DMS53 (cell line): ENCODE data around the gene LRP1B.

Source experiments
- DNase-seq: peaks from one replicate; lab custom pipeline; 2025; lab: John Stamatoyannopoulos, UW

Gene LRP1B

DNA sequence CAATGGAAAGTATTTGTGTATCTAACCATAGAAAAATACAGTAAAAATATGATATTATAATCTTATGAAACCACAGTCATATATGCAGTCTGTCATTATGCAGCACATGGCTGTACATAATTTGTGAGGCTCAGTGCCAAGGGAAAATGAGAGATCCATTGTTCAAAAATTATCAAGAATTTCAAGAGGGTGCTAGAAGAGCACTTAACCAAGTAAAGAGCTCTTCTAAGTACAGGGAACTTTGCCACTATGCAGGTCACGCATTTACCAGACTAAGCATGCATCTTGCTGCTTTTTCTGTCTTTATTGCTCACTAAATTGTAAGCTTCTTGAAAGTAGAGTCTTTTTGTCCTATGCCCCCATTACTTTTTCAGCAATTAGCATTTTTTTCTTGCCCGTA is 438.0 kb downstream of the LRP1B start:
- peak; percentile 24 for DNase-seq

DNA sequence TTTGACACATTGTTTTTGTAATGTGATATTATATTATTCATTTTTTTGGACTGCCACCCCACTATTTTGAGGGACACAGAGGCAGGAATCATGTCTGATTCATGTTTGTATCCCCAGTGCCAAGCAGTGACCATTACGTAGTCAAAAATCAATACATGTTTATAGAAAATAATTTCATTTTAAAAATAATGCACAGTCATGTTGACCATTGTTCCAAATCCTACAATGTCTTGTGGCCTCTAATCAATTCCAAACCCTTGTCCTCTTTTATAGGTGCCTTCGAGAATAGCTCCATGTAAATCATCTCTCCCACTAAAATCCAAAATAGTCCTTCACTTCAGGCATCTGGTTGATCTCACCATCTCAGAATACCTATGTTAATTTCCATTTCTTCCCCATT is 454.7 kb downstream of the LRP1B start:
- no peak for DNase-seq

GRCh38 chr2:141666191-141666590 is 464.6 kb downstream of the LRP1B start:
- DNase-seq, result no peak

DNA sequence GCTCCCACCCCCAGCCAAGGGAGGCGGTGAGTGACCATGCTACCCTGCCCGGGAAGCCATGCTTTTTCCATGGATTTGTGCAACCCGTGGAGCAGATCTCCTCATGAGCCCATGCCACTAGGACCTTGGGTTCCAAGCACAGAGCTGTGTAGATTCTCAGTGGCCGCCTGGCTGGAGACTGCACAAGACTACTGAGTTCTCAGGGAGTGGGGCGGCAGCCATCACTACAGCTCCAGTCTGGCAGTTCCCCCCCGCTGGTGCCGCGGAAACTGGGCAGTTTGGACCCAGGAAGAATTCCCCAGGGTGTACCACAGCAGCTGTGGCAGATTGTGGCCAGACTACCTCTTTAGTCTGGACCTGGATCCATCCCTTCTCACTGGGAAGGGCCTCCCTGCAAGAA is 470.6 kb downstream of the LRP1B start:
- DNase-seq, result no peak

DNA sequence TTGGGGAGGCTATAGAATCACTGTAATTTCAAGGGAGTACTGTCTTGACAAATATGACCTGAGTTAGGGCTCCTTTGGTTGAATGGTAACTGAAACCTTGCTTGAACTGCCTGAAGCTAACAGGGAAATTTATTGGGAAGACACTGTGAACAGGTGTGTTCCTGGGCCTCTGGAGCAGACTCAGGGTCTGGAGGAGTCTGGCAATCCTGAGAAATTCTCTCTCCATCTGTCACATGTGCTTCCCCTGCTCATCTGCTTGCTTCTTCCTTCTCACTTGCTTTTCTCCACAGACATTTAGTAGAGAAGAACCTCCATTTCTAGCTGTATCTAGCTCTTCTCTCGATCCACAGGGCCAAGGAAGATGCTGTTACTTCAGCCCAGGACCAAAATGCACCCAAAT is 476.5 kb downstream of the LRP1B start:
- no peak for DNase-seq

- DNase-seq, result no peak
These were observed 477.6 kb downstream of the LRP1B start for GRCh38 chr2:141653184-141653583.

- no peak for DNase-seq
These were observed 478.5 kb downstream of the LRP1B start for GRCh38 chr2:141652308-141652707.

- no peak for DNase-seq
These were observed 483.5 kb downstream of the LRP1B start for GRCh38 chr2:141647353-141647752.

DNA sequence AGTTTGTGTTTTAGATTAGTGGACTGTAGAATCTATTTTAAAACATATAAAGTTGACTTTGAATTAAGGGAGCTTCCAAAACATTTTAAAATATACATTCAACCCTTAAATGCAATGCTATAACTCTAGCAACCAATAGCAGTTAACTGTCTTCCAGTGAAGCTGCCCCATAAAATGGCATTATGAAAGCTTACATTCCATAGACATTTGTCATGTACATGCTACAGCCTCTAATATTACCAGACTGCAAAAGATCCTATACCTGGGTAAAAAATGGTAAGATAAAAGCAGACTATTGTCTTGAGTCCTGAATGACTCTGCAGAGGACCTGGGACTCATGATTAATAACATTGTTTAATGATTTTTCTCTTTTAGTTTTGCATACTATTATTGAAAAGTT is 489.4 kb downstream of the LRP1B start:
- no peak for DNase-seq

- DNase-seq, result no peak
These were observed 491.0 kb downstream of the LRP1B start for GRCh38 chr2:141639809-141640208.

- DNase-seq, result no peak
These were observed 497.7 kb downstream of the LRP1B start for GRCh38 chr2:141633132-141633531.

- DNase-seq, result no peak
These were observed 500.3 kb downstream of the LRP1B start for GRCh38 chr2:141630407-141630930.

- no peak for DNase-seq
These were observed 510.4 kb downstream of the LRP1B start for GRCh38 chr2:141620372-141620771.

DNA sequence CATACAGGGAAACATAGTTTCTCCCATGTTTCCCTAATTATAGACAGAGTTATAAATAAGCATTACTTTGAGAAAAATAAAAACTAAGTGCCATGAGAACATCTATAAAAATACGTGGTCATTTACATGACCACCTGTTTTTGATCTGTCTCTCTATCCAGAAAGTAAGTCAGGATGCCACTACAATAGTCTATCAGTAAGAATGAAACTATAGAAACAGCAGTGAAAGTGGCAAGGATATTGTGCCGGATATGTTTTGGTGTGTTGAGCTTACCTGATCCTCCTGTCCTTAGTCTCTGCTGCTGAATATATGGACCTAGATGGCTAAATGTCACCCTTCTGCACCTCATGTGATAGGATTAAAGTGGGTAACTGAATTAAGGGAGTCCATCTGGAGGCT is 512.4 kb downstream of the LRP1B start:
- no peak for DNase-seq

GRCh38 chr2:141611981-141612380 is 518.8 kb downstream of the LRP1B start:
- DNase-seq, result no peak

GRCh38 chr2:141611176-141611571 is 519.6 kb downstream of the LRP1B start:
- DNase-seq, result no peak

GRCh38 chr2:141610564-141611175 is 520.1 kb downstream of the LRP1B start:
- DNase-seq, result no peak

DNA sequence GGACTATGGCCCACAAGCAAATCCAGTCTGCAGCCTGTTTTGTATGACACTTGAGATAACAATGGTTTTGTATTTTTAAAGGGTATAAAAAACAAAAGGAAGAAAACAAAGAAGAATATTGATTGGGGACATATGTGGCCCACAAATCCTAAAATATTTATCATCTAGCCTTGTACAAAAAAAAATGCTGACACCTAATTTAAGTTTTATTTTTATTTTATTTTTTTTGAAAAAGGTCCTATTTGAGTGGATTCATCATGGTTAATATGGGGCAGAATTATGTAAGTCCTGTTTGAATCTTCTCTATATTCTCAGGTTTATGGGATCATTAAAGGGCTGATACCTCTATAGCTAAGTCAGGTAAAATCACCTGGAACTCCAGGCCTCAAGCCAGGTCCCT is 525.7 kb downstream of the LRP1B start:
- DNase-seq, result no peak

DNA sequence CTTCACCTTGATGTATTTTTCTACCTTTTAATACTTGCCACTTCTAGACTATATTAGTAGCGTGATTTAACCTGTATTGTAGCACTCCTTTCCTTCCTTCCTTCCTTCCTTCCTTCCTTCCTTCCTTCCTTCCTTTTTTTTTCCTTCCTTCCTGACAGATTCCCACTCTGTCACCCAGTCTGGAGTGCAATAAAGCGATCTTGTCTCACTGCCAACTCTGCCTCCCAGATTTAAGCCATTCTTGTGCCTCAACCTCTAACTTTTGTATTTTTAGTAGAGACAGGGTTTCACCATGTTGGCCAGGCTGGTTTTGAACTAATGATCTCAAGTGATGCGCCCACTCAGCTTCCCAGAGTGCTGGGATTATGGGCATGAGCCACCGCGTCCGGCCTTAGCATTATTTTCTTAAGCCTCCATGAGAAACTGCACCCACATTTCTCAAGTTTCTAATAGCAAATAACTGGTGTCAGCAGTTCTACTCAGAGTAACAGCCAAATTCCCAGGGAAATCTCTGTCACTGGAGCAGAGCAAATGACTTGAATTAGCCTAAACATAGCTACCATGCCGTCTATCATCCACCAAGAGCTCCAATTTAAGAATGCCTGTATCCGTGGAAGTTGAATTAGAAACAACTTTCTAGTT is 529.2 kb downstream of the LRP1B start:
- no peak for DNase-seq

- DNase-seq, result no peak
These were observed 531.1 kb downstream of the LRP1B start for GRCh38 chr2:141599721-141600120.

DNA sequence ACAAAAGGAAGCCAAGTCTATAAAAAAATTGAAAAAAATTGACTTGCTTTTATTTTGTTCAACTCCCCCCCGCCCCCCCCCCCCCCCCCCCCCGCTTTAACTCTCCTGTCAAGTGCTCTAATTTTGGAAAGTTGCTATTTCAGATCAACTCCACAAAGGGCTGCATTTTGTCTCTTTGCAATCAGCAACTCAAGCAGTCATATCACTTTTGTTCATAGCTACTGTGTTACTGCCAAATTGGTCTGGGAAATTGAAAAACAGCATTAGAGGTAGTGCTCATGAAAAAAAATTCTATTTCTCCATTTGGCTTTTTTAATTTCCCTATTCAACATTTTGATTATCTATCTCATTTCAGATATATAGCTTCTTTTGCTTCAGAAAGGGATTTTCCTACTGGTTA is 531.8 kb downstream of the LRP1B start:
- no peak for DNase-seq

- DNase-seq, result no peak
These were observed 535.4 kb downstream of the LRP1B start for GRCh38 chr2:141595316-141595920.

GRCh38 chr2:141591787-141592186 is 539.0 kb downstream of the LRP1B start:
- DNase-seq, result no peak

GRCh38 chr2:141590620-141591019 is 540.2 kb downstream of the LRP1B start:
- no peak for DNase-seq
